ENCODE results near the gene PCDH9.

- TF ChIP-seq CTCF (IDR thresholded peaks at IDR 0.05) (no peak), POLR2A (IDR thresholded peaks at IDR 0.05) (no peak), EP300 (IDR thresholded peaks at IDR 0.05) (no peak)
Measured at GRCh38 chr13:66462187-66462586, 767.9 kb downstream of the PCDH9 start.

All from suprapubic skin (tissue), 3 donors.